Parathyroid adenoma (tissue), 2 donors: ENCODE measurements around the gene CLPTM1.
A peak's percentile ranks its signal among the peaks of the same experiment; 100 is the strongest.
"Not testable (repeated sequence)": the region's sequence is repeated elsewhere in the genome, so short reads cannot be mapped to it uniquely, and the experiment has no call there.

ENCODE experiments used
- H2AFZ ChIP-seq: fragments of 300-600 bp; sonication (generic); one replicate; pipeline ENCODE4 v1.7.0; 2017; ENCODE audit warnings: antibody characterized with exemption, mild to moderate bottlenecking
- H3K27ac ChIP-seq: fragments of 300-600 bp; sonication (generic); one replicate; pipeline ENCODE4 v1.7.0; 2017
- H3K27me3 ChIP-seq: fragments of 300-600 bp; sonication (generic); one replicate; pipeline ENCODE4 v1.7.0; 2017; ENCODE audit warnings: low read length; ENCODE audit not compliant: control insufficient read depth, insufficient read depth
- H3K36me3 ChIP-seq: fragments of 300-600 bp; sonication (generic); one replicate; pipeline ENCODE4 v1.7.0; 2017; ENCODE audit warnings: low read length; ENCODE audit not compliant: control insufficient read depth, insufficient read depth
- H3K4me1 ChIP-seq: fragments of 300-600 bp; sonication (generic); one replicate; pipeline ENCODE4 v1.7.0; 2017; ENCODE audit warnings: control low read depth
- H3K4me2 ChIP-seq: fragments of 300-600 bp; sonication (generic); one replicate; pipeline ENCODE4 v1.7.0; 2017; ENCODE audit warnings: low read length
- H3K4me3 ChIP-seq: fragments of 300-600 bp; sonication (generic); one replicate; pipeline ENCODE4 v1.7.0; 2017; ENCODE audit warnings: low read depth, low read length
- H3K79me2 ChIP-seq: fragments of 300-600 bp; sonication (generic); one replicate; pipeline ENCODE4 v1.7.0; 2017; ENCODE audit warnings: control low read depth
- H3K9ac ChIP-seq: fragments of 300-600 bp; sonication (generic); one replicate; pipeline ENCODE4 v1.7.0; 2017; ENCODE audit warnings: mild to moderate bottlenecking
- H3K9me3 ChIP-seq: fragments of 300-600 bp; sonication (generic); one replicate; pipeline ENCODE4 v1.7.0; 2017; ENCODE audit warnings: low read length; ENCODE audit not compliant: control insufficient read depth
- TF ChIP-seq, protein P1 (sequence below): fragments of 300-600 bp; sonication (generic); IDR thresholded peaks from one replicate; pipeline ENCODE4 v1.7.0; 2017; ENCODE audit warnings: antibody characterized with exemption, mild to moderate bottlenecking
- donor health status: primary hyperparathyroidism.

CLPTM1 gene

GRCh38 chr19:44908836-44909261 lies 46.3 kb upstream of the CLPTM1 start:
- no peak overlapping the region for H3K4me3 ChIP-seq
- TF ChIP-seq, protein P1, sequence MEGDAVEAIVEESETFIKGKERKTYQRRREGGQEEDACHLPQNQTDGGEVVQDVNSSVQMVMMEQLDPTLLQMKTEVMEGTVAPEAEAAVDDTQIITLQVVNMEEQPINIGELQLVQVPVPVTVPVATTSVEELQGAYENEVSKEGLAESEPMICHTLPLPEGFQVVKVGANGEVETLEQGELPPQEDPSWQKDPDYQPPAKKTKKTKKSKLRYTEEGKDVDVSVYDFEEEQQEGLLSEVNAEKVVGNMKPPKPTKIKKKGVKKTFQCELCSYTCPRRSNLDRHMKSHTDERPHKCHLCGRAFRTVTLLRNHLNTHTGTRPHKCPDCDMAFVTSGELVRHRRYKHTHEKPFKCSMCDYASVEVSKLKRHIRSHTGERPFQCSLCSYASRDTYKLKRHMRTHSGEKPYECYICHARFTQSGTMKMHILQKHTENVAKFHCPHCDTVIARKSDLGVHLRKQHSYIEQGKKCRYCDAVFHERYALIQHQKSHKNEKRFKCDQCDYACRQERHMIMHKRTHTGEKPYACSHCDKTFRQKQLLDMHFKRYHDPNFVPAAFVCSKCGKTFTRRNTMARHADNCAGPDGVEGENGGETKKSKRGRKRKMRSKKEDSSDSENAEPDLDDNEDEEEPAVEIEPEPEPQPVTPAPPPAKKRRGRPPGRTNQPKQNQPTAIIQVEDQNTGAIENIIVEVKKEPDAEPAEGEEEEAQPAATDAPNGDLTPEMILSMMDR = no peak
- H3K9ac ChIP-seq = no peak overlapping the region
- H2AFZ ChIP-seq = no peak overlapping the region
- peaks cover 1% of the 10 kb centered on the region for H3K4me1 ChIP-seq
- H3K27ac ChIP-seq = no peak overlapping the region
- H3K9me3 ChIP-seq = no peaks in the 10 kb centered on the region
- no peak overlapping the region for H3K4me2 ChIP-seq
- no peaks in the 10 kb centered on the region for H3K36me3 ChIP-seq
- no peaks in the 10 kb centered on the region for H3K27me3 ChIP-seq
- H3K79me2 ChIP-seq = no peaks in the 10 kb centered on the region

DNA sequence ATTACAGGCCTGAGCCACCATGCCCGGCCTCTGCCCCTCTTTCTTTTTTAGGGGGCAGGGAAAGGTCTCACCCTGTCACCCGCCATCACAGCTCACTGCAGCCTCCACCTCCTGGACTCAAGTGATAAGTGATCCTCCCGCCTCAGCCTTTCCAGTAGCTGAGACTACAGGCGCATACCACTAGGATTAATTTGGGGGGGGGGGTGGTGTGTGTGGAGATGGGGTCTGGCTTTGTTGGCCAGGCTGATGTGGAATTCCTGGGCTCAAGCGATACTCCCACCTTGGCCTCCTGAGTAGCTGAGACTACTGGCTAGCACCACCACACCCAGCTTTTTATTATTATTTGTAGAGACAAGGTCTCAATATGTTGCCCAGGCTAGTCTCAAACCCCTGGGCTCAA lies 45.4 kb upstream of the CLPTM1 start:
- no peaks in the 10 kb centered on the region for H3K4me1 ChIP-seq
- no peaks in the 10 kb centered on the region for H3K27me3 ChIP-seq
- no peak overlapping the region for H3K9ac ChIP-seq
- H3K9me3 ChIP-seq = no peaks in the 10 kb centered on the region
- H3K36me3 ChIP-seq = no peaks in the 10 kb centered on the region
- no peak overlapping the region for H3K4me3 ChIP-seq
- no peak overlapping the region for H2AFZ ChIP-seq
- no peak overlapping the region for H3K4me2 ChIP-seq
- H3K27ac ChIP-seq = no peak overlapping the region
- H3K79me2 ChIP-seq = no peaks in the 10 kb centered on the region
- TF ChIP-seq, protein P1 = no peak

GRCh38 chr19:44911896-44912295 lies 43.3 kb upstream of the CLPTM1 start:
- not testable (repeated sequence) for H3K79me2 ChIP-seq, H3K9me3 ChIP-seq, H3K4me3 ChIP-seq, H3K9ac ChIP-seq, H3K36me3 ChIP-seq, H3K4me1 ChIP-seq, H3K4me2 ChIP-seq, H2AFZ ChIP-seq, H3K27ac ChIP-seq, H3K27me3 ChIP-seq

DNA sequence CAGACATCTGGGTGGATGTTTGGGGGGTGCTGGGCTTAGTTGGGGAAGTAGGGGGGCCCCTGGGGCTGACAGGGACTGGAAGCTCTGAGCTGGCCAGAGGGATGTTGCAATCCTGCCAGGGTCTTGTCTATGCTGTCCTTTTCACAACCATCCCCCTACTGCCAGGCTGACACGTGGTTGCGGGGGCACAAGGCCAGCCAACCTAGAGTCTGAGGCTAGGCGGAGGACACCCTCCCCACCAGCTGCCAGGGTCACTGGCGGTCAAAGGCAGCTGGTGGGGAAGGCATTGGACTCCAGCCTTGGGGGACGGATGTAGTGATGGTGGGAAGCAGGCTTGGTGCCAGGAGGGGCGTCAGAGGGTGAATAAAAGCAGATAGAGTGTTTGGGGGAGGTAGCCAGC lies 42.3 kb upstream of the CLPTM1 start:
- Histone ChIP-seq H3K36me3 (no peaks in the 10 kb centered on the region), H2AFZ (no peak overlapping the region), H3K4me2 (no peak overlapping the region), H3K9me3 (no peaks in the 10 kb centered on the region), H3K4me3 (no peak overlapping the region), H3K9ac (no peak overlapping the region), H3K27me3 (no peaks in the 10 kb centered on the region), H3K4me1 (no peaks in the 10 kb centered on the region), H3K79me2 (no peaks in the 10 kb centered on the region), H3K27ac (no peak overlapping the region)
- TF ChIP-seq, protein P1 = no peak

DNA sequence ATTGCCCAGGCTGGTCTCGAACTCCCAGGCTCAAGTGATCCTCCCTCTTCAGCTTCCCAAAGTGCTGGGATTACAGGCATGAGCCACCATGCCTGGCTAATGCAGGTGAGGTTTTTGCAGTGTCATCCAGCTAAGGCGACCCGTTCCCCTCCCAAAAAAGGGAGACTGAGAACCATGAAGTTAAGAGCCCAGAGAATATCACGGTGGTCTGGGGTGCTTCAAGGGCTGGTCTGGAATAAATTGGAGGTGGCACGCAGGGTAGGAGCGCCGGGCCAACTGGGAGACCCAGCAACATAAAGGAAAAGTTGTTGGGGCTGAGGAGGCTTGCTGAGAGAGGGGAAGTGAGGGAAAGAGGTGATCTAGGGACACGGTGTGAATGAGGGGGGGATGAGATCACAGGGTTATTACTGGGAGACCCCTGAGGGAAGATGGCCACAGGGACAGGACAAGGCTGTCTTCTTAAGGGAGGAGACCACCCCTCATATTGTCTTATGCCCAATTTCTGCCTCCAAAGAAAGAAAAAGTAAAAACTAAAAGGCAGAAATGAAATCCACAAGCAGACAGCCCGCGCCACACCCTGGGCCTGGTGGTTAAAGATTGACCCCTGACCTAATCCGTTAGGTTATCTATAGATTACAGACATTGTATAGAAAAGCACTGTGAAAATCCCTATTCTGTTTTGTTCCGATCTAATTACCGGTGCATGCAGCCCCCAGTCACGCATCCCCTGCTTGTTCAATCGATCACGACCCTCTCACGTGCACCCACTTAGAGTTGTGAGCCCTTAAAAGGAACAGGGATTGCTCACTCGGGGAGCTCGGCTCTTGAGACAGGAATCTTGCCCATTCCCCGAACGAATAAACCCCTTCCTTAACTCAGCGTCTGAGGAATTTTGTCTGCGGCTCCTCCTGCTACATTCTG lies 41.4 kb upstream of the CLPTM1 start:
- not testable (repeated sequence) for H3K4me2 ChIP-seq, H3K27ac ChIP-seq, H3K36me3 ChIP-seq, H3K9ac ChIP-seq, H3K9me3 ChIP-seq, H3K79me2 ChIP-seq, H3K4me1 ChIP-seq, H3K4me3 ChIP-seq, H3K27me3 ChIP-seq
- H2AFZ ChIP-seq = peak overlapping the region; percentile 88

GRCh38 chr19:44914433-44915206 lies 40.6 kb upstream of the CLPTM1 start, which contains the start of gene APOC1:
TSS of gene APOC1 (plus strand) at chr19:44914608. CDS start at chr19:44914892, 284 bp downstream.
- H3K79me2 ChIP-seq, H3K27me3 ChIP-seq, H3K36me3 ChIP-seq, H3K4me1 ChIP-seq, H3K9ac ChIP-seq, H3K9me3 ChIP-seq, H3K27ac ChIP-seq: not testable (repeated sequence)
- Histone ChIP-seq H2AFZ (peak within 1 kb of the TSS; percentile 88), H3K4me2 (peak within 1 kb of the TSS; percentile 65), H3K4me3 (peak within 1 kb of the TSS; percentile 55)
